Gastroesophageal sphincter (tissue), 4 donors: ENCODE results near the gene PCDHGA7. TPM values are rescaled to one million over a fixed set of nuclear protein-coding genes. Genes with fewer than 3 reads are reported as not detected.

Source experiments
- ATAC-seq: fragments of 150-250 bp; one replicate; pipeline ENCODE4 v1.9.1; 2016; ENCODE audit warnings: mild to moderate bottlenecking, moderate library complexity
- H3K27ac ChIP-seq, 4 donors: fragments of 200-600 bp; sonication (generic) in 3 of 4; 1 replicate in 3 of 4; 2 replicates in 1 of 4; pipeline ENCODE4 v1.5.1; 2016 to 2019
- H3K27me3 ChIP-seq: fragments of 200-600 bp; sonication (generic); one replicate; pipeline ENCODE4 v1.5.1; 2019
- H3K36me3 ChIP-seq, 2 donors: fragments of 200-600 bp; sonication (generic); one replicate each; pipeline ENCODE4 v1.5.1; 2019; ENCODE audit warnings: control low read depth in 1 of 2
- H3K4me1 ChIP-seq, 3 donors: fragments of 200-600 bp; sonication (generic); 1 replicate in 2 of 3; 2 replicates in 1 of 3; pipeline ENCODE4 v1.5.1; 2016 to 2019; ENCODE audit warnings: control low read depth in 2 of 3
- H3K4me3 ChIP-seq, 2 donors: fragments of 200-600 bp; sonication (generic); one replicate each; pipeline ENCODE4 v1.5.1; 2019; ENCODE audit warnings: mild to moderate bottlenecking in 1 of 2, moderate library complexity in 1 of 2
- H3K9me3 ChIP-seq, 3 donors: fragments of 200-600 bp; sonication (generic); one replicate each; pipeline ENCODE4 v1.5.1; 2017 to 2019; ENCODE audit warnings: control low read depth in 2 of 3
- EP300 ChIP-seq: sonication (generic); formaldehyde crosslinking; IDR thresholded peaks from one replicate; pipeline ENCODE4 v1.6.1; 2017; ENCODE audit warnings: antibody characterized with exemption, mild to moderate bottlenecking
- POLR2A ChIP-seq, 2 donors: fragments of 450-650 bp; IDR thresholded peaks; one replicate each; pipeline ENCODE4 v1.6.1; 2017; ENCODE audit warnings: antibody characterized with exemption in 2 of 2, mild to moderate bottlenecking in 2 of 2, moderate library complexity in 1 of 2
- POLR2AphosphoS5 ChIP-seq: sonication (generic); formaldehyde crosslinking; IDR thresholded peaks from one replicate; pipeline ENCODE4 v1.6.1; 2017; ENCODE audit warnings: antibody characterized with exemption
- WGBS, 2 donors: methylation state at CpG; one replicate each; pipeline ENCODE4 v1.1.5; 2018; ENCODE audit warnings: low coverage in 1 of 2; 5-methylcytosine and 5-hydroxymethylcytosine counted together
- total RNA-seq, 4 donors: library from RNA; depleted of rRNA; stranded (reverse); fragments of >200 nt; gene quantifications; one replicate each; pipeline ENCODE4 v1.1.0, GENCODE V29; 2016
- TF ChIP-seq, protein P1 (sequence below), 4 experiments: fragments of 200-600 bp in 2 of 4; fragments of 450-650 bp in 2 of 4; sonication (generic) in 1 of 4; IDR thresholded peaks; one replicate each; pipeline ENCODE4 v1.5.1; 2017 to 2019; ENCODE audit warnings: antibody characterized with exemption in 4 of 4, mild to moderate bottlenecking in 2 of 4, moderate library complexity in 2 of 4

Gene PCDHGA7
- total RNA-seq, 4 donors from 2014 or later: 2.7 to 14.3 (median 7.6) TPM

DNA sequence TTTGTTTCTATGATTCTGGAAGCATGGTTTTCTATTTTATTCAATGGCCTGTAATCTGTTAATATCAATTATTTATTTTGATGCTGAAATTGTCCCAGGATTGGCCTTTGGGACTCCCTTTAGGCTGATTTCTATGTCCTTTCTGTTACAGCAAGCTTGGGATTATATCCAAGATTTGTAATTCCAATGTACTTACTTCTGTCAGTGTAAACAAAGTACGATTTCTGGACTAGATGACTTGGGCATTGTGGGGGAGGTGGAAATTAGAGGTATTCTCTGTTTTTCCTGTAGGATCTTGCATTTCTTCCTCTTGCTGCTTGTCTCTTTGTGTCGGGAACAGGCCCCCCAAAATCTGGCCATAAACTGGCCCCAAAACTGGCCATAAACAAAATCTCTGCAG, 51.5 kb downstream of the PCDHGA7 start:
- no peak overlapping the region for H3K4me3 ChIP-seq
- no peak for ATAC-seq
- H3K36me3 ChIP-seq: peaks cover 0 to 4% of the 10 kb centered on the region in 2 donors
- TF ChIP-seq POLR2AphosphoS5 (no peak), POLR2A (IDR thresholded peaks at IDR 0.05) (no peak), EP300 (no peak)
- TF ChIP-seq, protein P1, sequence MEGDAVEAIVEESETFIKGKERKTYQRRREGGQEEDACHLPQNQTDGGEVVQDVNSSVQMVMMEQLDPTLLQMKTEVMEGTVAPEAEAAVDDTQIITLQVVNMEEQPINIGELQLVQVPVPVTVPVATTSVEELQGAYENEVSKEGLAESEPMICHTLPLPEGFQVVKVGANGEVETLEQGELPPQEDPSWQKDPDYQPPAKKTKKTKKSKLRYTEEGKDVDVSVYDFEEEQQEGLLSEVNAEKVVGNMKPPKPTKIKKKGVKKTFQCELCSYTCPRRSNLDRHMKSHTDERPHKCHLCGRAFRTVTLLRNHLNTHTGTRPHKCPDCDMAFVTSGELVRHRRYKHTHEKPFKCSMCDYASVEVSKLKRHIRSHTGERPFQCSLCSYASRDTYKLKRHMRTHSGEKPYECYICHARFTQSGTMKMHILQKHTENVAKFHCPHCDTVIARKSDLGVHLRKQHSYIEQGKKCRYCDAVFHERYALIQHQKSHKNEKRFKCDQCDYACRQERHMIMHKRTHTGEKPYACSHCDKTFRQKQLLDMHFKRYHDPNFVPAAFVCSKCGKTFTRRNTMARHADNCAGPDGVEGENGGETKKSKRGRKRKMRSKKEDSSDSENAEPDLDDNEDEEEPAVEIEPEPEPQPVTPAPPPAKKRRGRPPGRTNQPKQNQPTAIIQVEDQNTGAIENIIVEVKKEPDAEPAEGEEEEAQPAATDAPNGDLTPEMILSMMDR (IDR thresholded peaks at IDR 0.05): no peak
- no peaks in the 10 kb centered on the region for H3K27me3 ChIP-seq
- 52 to 56% methylated on average over 2 of the region's 2 CpGs for WGBS, 2 donors
- H3K27ac ChIP-seq: no peak overlapping the region
- H3K4me1 ChIP-seq: peaks cover 0 to 14% (median 0%) of the 10 kb centered on the region in 3 donors
- H3K9me3 ChIP-seq: peaks cover 0 to 98% (median 11%) of the 10 kb centered on the region in 3 donors

Other genes with a start within 250 kb of the PCDHGA7 start
- 1 to 10 TPM; 3.2 to 8.6 (median 5.8) TPM for gene PCDHB5, start 247.5 kb upstream of the PCDHGA7 start, total RNA-seq
- gene PCDHB6, start 232.7 kb upstream of the PCDHGA7 start, total RNA-seq: 1 to 10 TPM; 1.0 to 2.0 (median 1.5) TPM
- 1 to 10 TPM; 1.7 to 3.0 (median 2.4) TPM for gene PCDHB7, start 210.1 kb upstream of the PCDHGA7 start, total RNA-seq
- gene PCDHB8, start 205.0 kb upstream of the PCDHGA7 start, total RNA-seq: 1 to 10 TPM in 3 of 4 donors, under 1 TPM in 1; 0.27 to 1.5 (median 1.2) TPM
- gene PCDHB16, start 200.4 kb upstream of the PCDHGA7 start, total RNA-seq: 1 to 10 TPM; 4.4 to 5.2 (median 4.8) TPM
- 10 to 100 TPM in 1 of 4 donors, 1 to 10 TPM in 3; 1.9 to 10.9 (median 3.0) TPM for gene PCDHB9, start 195.6 kb upstream of the PCDHGA7 start, total RNA-seq
- 1 to 10 TPM; 3.0 to 6.4 (median 4.1) TPM for gene PCDHB10, start 190.4 kb upstream of the PCDHGA7 start, total RNA-seq
- 1 to 10 TPM in 3 of 4 donors, under 1 TPM in 1; 0.99 to 5.4 (median 3.0) TPM for gene PCDHB11, start 183.1 kb upstream of the PCDHGA7 start, total RNA-seq
- gene PCDHB12, start 174.0 kb upstream of the PCDHGA7 start, total RNA-seq: 1 to 10 TPM in 3 of 4 donors, under 1 TPM in 1; 0.67 to 5.1 (median 3.4) TPM
- 10 to 100 TPM in 1 of 4 donors, 1 to 10 TPM in 3; 2.7 to 11.7 (median 6.1) TPM for gene PCDHB13, start 168.8 kb upstream of the PCDHGA7 start, total RNA-seq
- 10 to 100 TPM in 1 of 4 donors, 1 to 10 TPM in 3; 5.4 to 12.8 (median 7.8) TPM for gene PCDHB14, start 159.4 kb upstream of the PCDHGA7 start, total RNA-seq
- 1 to 10 TPM; 3.2 to 6.6 (median 4.1) TPM for gene PCDHB15, start 137.3 kb upstream of the PCDHGA7 start, total RNA-seq
- gene SLC25A2, start 78.7 kb upstream of the PCDHGA7 start, total RNA-seq: 1 to 10 TPM in 2 of 4 donors, not detected in 2; 1.2 to 3.1 TPM
- gene TAF7, start 62.0 kb upstream of the PCDHGA7 start, total RNA-seq: 10 to 100 TPM; 58.7 to 75.9 (median 61.4) TPM
- 1 to 10 TPM in 2 of 4 donors, under 1 TPM in 2; 0.67 to 1.3 (median 1.1) TPM for gene PCDHGA1, start 52.2 kb upstream of the PCDHGA7 start, total RNA-seq
- 1 to 10 TPM; 3.2 to 5.6 (median 4.4) TPM for gene PCDHGA2, start 44.0 kb upstream of the PCDHGA7 start, total RNA-seq
- gene PCDHGA3, start 38.9 kb upstream of the PCDHGA7 start, total RNA-seq: 1 to 10 TPM; 1.3 to 5.7 (median 2.8) TPM
- gene PCDHGB1, start 32.6 kb upstream of the PCDHGA7 start, total RNA-seq: 1 to 10 TPM; 2.0 to 9.5 (median 4.2) TPM
- gene PCDHGA4, start 27.7 kb upstream of the PCDHGA7 start, total RNA-seq: 10 to 100 TPM in 1 of 4 donors, 1 to 10 TPM in 3; 2.4 to 12.0 (median 6.3) TPM
- gene PCDHGB2, start 22.7 kb upstream of the PCDHGA7 start, total RNA-seq: 10 to 100 TPM in 1 of 4 donors, 1 to 10 TPM in 3; 2.7 to 15.6 (median 4.1) TPM
- 10 to 100 TPM in 1 of 4 donors, 1 to 10 TPM in 3; 2.6 to 12.5 (median 4.8) TPM for gene PCDHGA5, start 18.6 kb upstream of the PCDHGA7 start, total RNA-seq
- 1 to 10 TPM; 1.5 to 10.0 (median 4.7) TPM for gene PCDHGB3, start 12.5 kb upstream of the PCDHGA7 start, total RNA-seq
- 10 to 100 TPM in 1 of 4 donors, 1 to 10 TPM in 3; 2.0 to 11.1 (median 5.7) TPM for gene PCDHGA6, start 8.9 kb upstream of the PCDHGA7 start, total RNA-seq
- gene PCDHGB4, start 5.0 kb downstream of the PCDHGA7 start, total RNA-seq: 10 to 100 TPM in 1 of 4 donors, 1 to 10 TPM in 3; 3.1 to 14.8 (median 6.0) TPM
- gene PCDHGA8, start 9.9 kb downstream of the PCDHGA7 start, total RNA-seq: 1 to 10 TPM; 3.0 to 6.8 (median 3.6) TPM
- 10 to 100 TPM in 2 of 4 donors, 1 to 10 TPM in 2; 4.0 to 12.9 (median 9.8) TPM for gene PCDHGB5, start 15.2 kb downstream of the PCDHGA7 start, total RNA-seq
- 1 to 10 TPM; 3.3 to 8.6 (median 5.9) TPM for gene PCDHGA9, start 20.0 kb downstream of the PCDHGA7 start, total RNA-seq
- gene PCDHGB6, start 25.3 kb downstream of the PCDHGA7 start, total RNA-seq: 10 to 100 TPM in 1 of 4 donors, 1 to 10 TPM in 3; 5.7 to 11.7 (median 6.5) TPM
- 1 to 10 TPM; 2.9 to 8.2 (median 4.7) TPM for gene PCDHGA10, start 30.2 kb downstream of the PCDHGA7 start, total RNA-seq
- gene PCDHGB7, start 34.9 kb downstream of the PCDHGA7 start, total RNA-seq: 10 to 100 TPM; 12.3 to 19.3 (median 15.3) TPM
- gene PCDHGA11, start 38.3 kb downstream of the PCDHGA7 start, total RNA-seq: 10 to 100 TPM in 1 of 4 donors, 1 to 10 TPM in 3; 1.9 to 12.3 (median 3.9) TPM
- gene PCDHGA12, start 47.8 kb downstream of the PCDHGA7 start, total RNA-seq: 10 to 100 TPM in 1 of 4 donors, 1 to 10 TPM in 3; 5.3 to 15.4 (median 9.8) TPM
- 10 to 100 TPM; 52.6 to 95.6 (median 63.2) TPM for gene PCDHGC3, start 93.2 kb downstream of the PCDHGA7 start, total RNA-seq
- 10 to 100 TPM in 1 of 4 donors, 1 to 10 TPM in 2, under 1 TPM in 1; 0.10 to 12.9 (median 2.4) TPM for gene PCDHGC4, start 102.3 kb downstream of the PCDHGA7 start, total RNA-seq
- gene PCDHGC5, start 106.3 kb downstream of the PCDHGA7 start, total RNA-seq: 1 to 10 TPM in 3 of 4 donors, under 1 TPM in 1; 0.07 to 5.1 (median 1.8) TPM
- 10 to 100 TPM; 35.2 to 62.3 (median 53.4) TPM for gene DIAPH1, start 236.3 kb downstream of the PCDHGA7 start, total RNA-seq